Spleen (tissue), 11 donors: Measurements from ENCODE around the gene DLX3. TPM values are rescaled to one million over a fixed set of nuclear protein-coding genes. Genes with fewer than 3 reads are reported as not detected.

ENCODE experiments used
- DNase-seq: peaks from one replicate; pipeline ENCODE4 v3.0.0-alpha.2; 2020
- H3K27ac ChIP-seq, 8 donors: fragments of 200-600 bp; sonication (generic) in 7 of 8; 1 replicate in 4 of 8; 2 replicates in 4 of 8; pipeline versions ENCODE4 v1.5.0 to v1.8.0; 2016 to 2021; ENCODE audit warnings: inconsistent platforms in 4 of 8, mild to moderate bottlenecking in 4 of 8, moderate library complexity in 1 of 8
- H3K27me3 ChIP-seq, 7 donors: fragments of 200-600 bp; sonication (generic) in 6 of 7; replicated peaks in 1 of 7; 1 replicate in 4 of 7; 2 replicates in 3 of 7; pipeline versions ENCODE4 v1.5.0 to v1.8.0; 2016 to 2021; ENCODE audit warnings: inconsistent platforms in 3 of 7, mild to moderate bottlenecking in 1 of 7
- H3K36me3 ChIP-seq, 6 donors: fragments of 200-600 bp; sonication (generic) in 5 of 6; 1 replicate in 4 of 6; 2 replicates in 2 of 6; pipeline versions ENCODE4 v1.5.0 to v1.8.0; 2016 to 2021; ENCODE audit warnings: inconsistent platforms in 2 of 6
- H3K4me1 ChIP-seq, 6 donors: fragments of 200-600 bp; sonication (generic) in 5 of 6; 1 replicate in 3 of 6; 2 replicates in 3 of 6; pipeline versions ENCODE4 v1.5.0 to v1.8.0; 2016 to 2021; ENCODE audit warnings: inconsistent platforms in 3 of 6
- H3K4me3 ChIP-seq, 8 donors: fragments of 200-600 bp; sonication (generic) in 7 of 8; 1 replicate in 4 of 8; 2 replicates in 4 of 8; pipeline versions ENCODE4 v1.5.0 to v1.8.0; 2016 to 2021; ENCODE audit warnings: inconsistent platforms in 4 of 8, mild to moderate bottlenecking in 4 of 8, moderate library complexity in 2 of 8
- H3K9me3 ChIP-seq, 8 donors: fragments of 200-600 bp; sonication (generic) in 7 of 8; 1 replicate in 4 of 8; 2 replicates in 4 of 8; pipeline versions ENCODE4 v1.5.0 to v1.8.0; 2016 to 2021; ENCODE audit warnings: inconsistent platforms in 4 of 8
- POLR2A ChIP-seq, 3 donors: fragments of 450-650 bp; IDR thresholded peaks; one replicate each; pipeline ENCODE4 v1.5.1; 2017; ENCODE audit warnings: antibody characterized with exemption in 3 of 3, mild to moderate bottlenecking in 1 of 3
- POLR2AphosphoS5 ChIP-seq, 3 donors: sonication (generic); formaldehyde crosslinking; IDR thresholded peaks; one replicate each; pipeline ENCODE4 v1.5.1; 2017; ENCODE audit warnings: antibody characterized with exemption in 3 of 3
- WGBS, 5 donors: extraction: QIAGEN DNeasy Blood & Tissue Kit in 3 of 5; methylation state at CpG; one replicate each; pipeline versions ENCODE4 v1.1.5 to v1.1.7; 2013 to 2018; 5-methylcytosine and 5-hydroxymethylcytosine counted together
- intact Hi-C: fragments of 100-400 bp; cut with DNase I; formaldehyde crosslinking; loops from one replicate; pipeline ENCODE4 v1.15.0; 2023; ENCODE audit warnings: low total_unique reads
- polyA plus RNA-seq, 3 donors: library from polyadenylated mRNA; stranded (reverse); fragments of 200-250 nt; gene quantifications; one replicate each; pipeline ENCODE4 v1.2.1, GENCODE V29; 2013
- total RNA-seq, 7 donors: library from RNA; depleted of rRNA in 3 of 7; stranded (reverse); fragments of >200 nt in 3 of 7; fragmentation: NEBNext Ultra II Directional in 4 of 7; extraction: Animal tissue kit (Norgen Biotek cat#: 25700) in 4 of 7; gene quantifications; one replicate each; pipeline versions ENCODE4 v1.1.0 to v1.2.1, GENCODE V29; 2016 to 2021
- TF ChIP-seq, protein P1 (sequence below), 11 experiments: fragments of 200-600 bp in 7 of 11; fragments of 450-650 bp in 4 of 11; sonication (generic) in 4 of 11; IDR thresholded peaks in 8 of 11; conservative IDR thresholded peaks in 3 of 11; 1 replicate in 7 of 11; 2 replicates in 4 of 11; pipeline versions ENCODE4 v1.4.0 to v1.8.0; 2016 to 2021; ENCODE audit warnings: antibody characterized with exemption in 11 of 11, inconsistent platforms in 4 of 11, mild to moderate bottlenecking in 1 of 11
- donor health status: healthy with polysubstance abuse.
- donor health status: DM: no; HTN: no; CAD: no; lungs with moderate emphysema.
- donor health status: DM: no; HTN: no; CAD: no.
- donor health status: Bipolar disorder and iron deficiency.
- donor health status: healthy.
- donor health status: DM: no; HTN: no; CAD: no.
- donor health status: DM: yes; HTN: yes; CAD: no.

DLX3 gene
- total and polyA plus RNA-seq, 10 donors, result 0.02 TPM; not detected in 9

DNA sequence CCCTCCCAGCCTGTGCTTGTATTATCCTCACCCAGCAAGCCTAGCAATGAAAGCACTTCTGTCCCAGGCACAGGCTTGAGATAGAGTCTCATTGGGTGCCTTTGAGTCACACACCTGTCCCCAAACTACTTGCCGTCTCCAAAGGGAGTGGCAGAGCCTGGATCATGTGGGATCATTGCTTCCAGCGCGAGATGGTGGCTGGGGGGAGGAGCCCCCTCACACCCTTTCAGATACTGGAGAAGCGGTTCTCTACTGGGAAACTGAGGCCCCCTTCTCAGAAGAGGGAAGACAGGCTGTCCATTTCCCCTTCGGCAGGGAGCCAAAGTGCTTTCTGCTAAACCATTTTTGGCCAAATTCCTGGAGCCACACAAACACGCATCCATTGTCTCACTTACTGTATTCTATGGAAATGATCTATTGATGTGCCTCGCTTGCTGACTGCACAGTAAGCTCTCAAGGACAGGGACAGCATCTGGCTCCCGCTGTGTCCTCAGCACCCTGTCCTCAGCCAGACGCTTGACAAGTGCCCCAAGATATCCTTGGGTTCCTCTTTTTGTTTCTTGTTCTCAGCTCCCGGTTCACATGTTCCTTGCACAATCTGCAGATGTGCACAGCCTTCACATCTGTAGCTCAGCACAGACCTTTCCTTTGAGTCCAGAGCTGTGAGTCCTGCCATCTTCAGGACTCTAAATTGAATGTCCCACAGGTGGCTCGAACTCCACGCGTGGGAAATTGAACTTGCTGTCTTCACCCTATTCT lies 26.0 kb upstream of the DLX3 start:
- TF ChIP-seq, protein P1, sequence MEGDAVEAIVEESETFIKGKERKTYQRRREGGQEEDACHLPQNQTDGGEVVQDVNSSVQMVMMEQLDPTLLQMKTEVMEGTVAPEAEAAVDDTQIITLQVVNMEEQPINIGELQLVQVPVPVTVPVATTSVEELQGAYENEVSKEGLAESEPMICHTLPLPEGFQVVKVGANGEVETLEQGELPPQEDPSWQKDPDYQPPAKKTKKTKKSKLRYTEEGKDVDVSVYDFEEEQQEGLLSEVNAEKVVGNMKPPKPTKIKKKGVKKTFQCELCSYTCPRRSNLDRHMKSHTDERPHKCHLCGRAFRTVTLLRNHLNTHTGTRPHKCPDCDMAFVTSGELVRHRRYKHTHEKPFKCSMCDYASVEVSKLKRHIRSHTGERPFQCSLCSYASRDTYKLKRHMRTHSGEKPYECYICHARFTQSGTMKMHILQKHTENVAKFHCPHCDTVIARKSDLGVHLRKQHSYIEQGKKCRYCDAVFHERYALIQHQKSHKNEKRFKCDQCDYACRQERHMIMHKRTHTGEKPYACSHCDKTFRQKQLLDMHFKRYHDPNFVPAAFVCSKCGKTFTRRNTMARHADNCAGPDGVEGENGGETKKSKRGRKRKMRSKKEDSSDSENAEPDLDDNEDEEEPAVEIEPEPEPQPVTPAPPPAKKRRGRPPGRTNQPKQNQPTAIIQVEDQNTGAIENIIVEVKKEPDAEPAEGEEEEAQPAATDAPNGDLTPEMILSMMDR (IDR thresholded peaks at IDR 0.05 in 8 of 11, conservative IDR thresholded peaks at IDR 0.05 in 3 of 11), result no peak
- no peak for TF ChIP-seq POLR2AphosphoS5 (IDR thresholded peaks at IDR 0.05)
- no peak for TF ChIP-seq POLR2A (IDR thresholded peaks at IDR 0.05)
- intact Hi-C loops, result no loop called here
- 46 to 64% (median 53%) methylated on average over 13 of the region's 13 CpGs for WGBS, 5 donors
- Histone ChIP-seq H3K27ac (no peak overlapping the region), H3K4me3 (no peak overlapping the region), H3K4me1 (peaks cover 0 to 8% (median 0%) of the 10 kb centered on the region in 6 donors), H3K27me3 (peaks cover 0 to 10% (median 0%) of the 10 kb centered on the region in 7 donors), H3K9me3 (no peaks in the 10 kb centered on the region), H3K36me3 (no peaks in the 10 kb centered on the region)
- DNase-seq, result no peak

DNA sequence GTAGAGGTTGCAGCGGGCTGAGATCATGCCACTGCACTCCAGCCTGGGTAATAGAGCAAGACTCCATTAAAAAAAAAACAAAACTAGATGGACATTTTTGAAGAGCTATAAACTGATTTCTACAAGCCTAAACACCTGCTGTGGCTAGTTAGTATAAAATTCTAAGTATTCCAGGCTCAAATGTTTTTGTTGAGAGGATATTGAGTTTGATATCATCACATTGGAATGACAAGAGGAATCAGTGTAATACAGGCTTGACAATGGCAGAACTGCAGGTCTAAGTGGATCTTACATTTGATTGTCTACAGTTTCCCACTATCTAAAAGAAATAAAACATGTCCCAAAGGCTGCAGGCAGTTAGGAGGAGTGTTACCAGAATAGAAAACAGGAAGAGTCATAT lies 23.9 kb upstream of the DLX3 start:
- WGBS, 5 donors, result 78 to 100% (median 88%) methylated on average over 1 of the region's 1 CpG

DNA sequence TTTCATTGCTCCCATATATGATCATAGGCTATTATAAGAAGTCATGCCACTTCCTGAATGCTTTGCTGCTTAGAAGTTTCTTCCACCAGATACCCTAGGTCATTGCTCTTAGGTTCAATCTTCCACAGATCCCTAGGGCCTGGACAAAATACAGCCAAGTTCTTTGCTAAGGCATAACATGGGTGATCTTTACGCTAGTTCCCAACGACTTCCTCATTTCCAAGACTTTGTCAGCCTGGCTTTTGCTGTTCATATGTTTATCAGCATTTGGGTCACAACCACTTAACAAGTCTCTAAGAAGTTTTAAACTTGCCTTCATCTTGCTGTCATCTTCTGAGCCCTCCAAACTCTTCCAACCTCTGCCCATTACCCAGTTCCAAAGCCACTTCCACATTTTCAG lies 20.1 kb upstream of the DLX3 start:
- intact Hi-C loops, result no loop called here

More for the DNA sequence above, 23.9 kb upstream of the DLX3 start:
- intact Hi-C loops, result no loop called here
- H3K27ac ChIP-seq, result no peak overlapping the region
- H3K4me3 ChIP-seq, result no peak overlapping the region
- no peaks in the 10 kb centered on the region for H3K36me3 ChIP-seq
- TF ChIP-seq, protein P1 (IDR thresholded peaks at IDR 0.05 in 8 of 11, conservative IDR thresholded peaks at IDR 0.05 in 3 of 11), result no peak
- TF ChIP-seq POLR2AphosphoS5 (IDR thresholded peaks at IDR 0.05), result no peak
- TF ChIP-seq POLR2A (IDR thresholded peaks at IDR 0.05), result no peak
- DNase-seq, result no peak
- peaks cover 0 to 17% (median 12%) of the 10 kb centered on the region in 8 donors for H3K9me3 ChIP-seq
- peaks cover 0 to 10% (median 0%) of the 10 kb centered on the region in 7 donors for H3K27me3 ChIP-seq
- peaks cover 0 to 8% (median 0%) of the 10 kb centered on the region in 6 donors for H3K4me1 ChIP-seq

More for the DNA sequence above, 20.1 kb upstream of the DLX3 start:
- Histone ChIP-seq H3K27me3 (peaks cover 0 to 39% (median 0%) of the 10 kb centered on the region in 7 donors), H3K4me1 (no peaks in the 10 kb centered on the region), H3K27ac (no peak overlapping the region), H3K9me3 (peaks cover 0 to 43% (median 30%) of the 10 kb centered on the region in 8 donors), H3K4me3 (no peak overlapping the region), H3K36me3 (no peaks in the 10 kb centered on the region)
- no peak for TF ChIP-seq POLR2A (IDR thresholded peaks at IDR 0.05)
- TF ChIP-seq, protein P1 (IDR thresholded peaks at IDR 0.05 in 8 of 11, conservative IDR thresholded peaks at IDR 0.05 in 3 of 11), result no peak
- TF ChIP-seq POLR2AphosphoS5 (IDR thresholded peaks at IDR 0.05), result no peak
- no peak for DNase-seq
- 80 to 90% (median 81%) methylated on average over 2 of the region's 2 CpGs for WGBS, 5 donors
